Measurements from ENCODE around the gene TMEM272. TPM values are rescaled to one million over a fixed set of nuclear protein-coding genes. Genes with fewer than 3 reads are reported as not detected.
A peak's percentile ranks its signal among the peaks of the same experiment; 100 is the strongest.

TMEM272 gene
- total RNA-seq, 2 donors from 2014 or later: 1.3 to 1.7 TPM

DNA sequence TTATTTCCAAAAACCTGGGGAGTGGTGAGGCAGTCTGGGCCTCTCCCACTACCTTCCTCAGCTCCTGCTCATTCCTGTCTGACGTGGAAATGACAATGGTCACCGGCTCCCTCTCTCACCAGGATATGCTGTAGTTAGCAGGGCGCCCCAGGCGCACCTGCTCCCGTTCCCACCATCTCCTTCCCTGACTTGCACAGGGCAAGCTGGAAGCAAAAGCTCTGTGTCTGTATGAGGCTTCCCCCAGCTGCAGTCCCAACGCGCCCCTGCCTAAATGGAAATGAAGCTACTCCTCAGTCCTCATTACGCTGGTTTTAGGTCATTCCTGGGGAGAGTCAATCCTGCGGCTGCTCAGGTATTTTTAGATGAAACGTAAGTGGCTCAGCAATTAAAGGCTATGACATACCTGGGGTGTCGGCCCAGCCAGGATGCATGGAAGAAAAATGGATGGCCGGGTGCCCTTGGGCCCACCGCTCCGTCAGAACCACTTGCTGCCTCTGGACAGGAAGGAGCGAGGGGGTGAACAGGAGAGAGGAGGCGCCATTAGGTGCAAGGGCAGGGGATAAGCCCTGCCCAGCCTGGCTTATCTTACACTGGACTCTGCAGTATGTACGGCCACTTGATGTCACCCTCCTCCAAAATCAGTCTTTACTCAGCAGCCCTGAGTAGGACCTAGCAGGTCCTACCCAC is 73.4 kb downstream of the TMEM272 start:
- Mint-ChIP-seq H3K27me3 (no peaks in the 10 kb centered on the region), H3K27ac (peak overlapping the region; percentile 47), H3K4me1 (peaks cover 4% of the 10 kb centered on the region), H3K36me3 (ENCODE audit: low read depth) (peaks cover 5% of the 10 kb centered on the region), H3K4me3 (no peak overlapping the region)
- no peaks in the 10 kb centered on the region for H3K9me3 ChIP-seq (ENCODE audit: control insufficient read depth, low read length, poor library complexity, severe bottlenecking)
- ATAC-seq: no peak
- no peak for DNase-seq

DNA sequence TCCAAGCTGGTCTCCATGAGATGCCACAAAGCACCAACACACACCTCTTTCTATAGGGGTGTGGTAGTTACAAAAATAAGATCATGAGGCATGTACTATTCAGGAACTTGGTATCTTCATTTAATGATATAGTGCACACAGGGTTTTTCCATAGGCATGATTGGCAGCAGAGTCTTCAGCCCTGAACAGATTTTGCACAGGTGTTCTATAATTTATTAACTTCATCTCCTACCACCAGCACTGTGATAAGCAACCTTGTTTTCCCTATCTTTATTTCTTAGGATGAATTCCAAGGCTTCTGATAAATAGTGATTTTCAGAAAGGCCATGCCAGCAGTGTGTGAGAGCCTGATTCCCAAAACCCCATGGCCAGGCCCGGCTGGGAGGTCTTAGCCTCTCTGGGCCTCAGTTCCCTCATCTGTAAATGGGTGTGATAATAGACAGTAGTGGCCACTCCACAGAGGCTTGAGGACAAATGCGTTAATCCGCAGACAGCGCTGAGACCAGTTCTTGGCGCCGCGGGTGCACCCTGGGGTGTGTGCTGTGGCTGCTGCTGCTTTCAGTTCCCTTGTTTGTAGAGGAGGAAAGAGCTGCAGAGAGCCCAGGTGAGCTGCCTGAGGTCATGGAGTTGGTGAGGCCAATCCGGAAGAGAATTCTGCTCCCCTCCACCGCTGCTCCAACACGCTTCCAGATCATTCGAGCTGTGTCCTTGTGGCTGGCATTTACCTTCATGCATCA is 74.1 kb downstream of the TMEM272 start:
- peaks cover 6% of the 10 kb centered on the region for H3K4me1 Mint-ChIP-seq
- DNase-seq (no peak), ATAC-seq (peak; percentile 20)
- no peak overlapping the region for H3K4me3 Mint-ChIP-seq
- H3K9me3 ChIP-seq (ENCODE audit: control insufficient read depth, low read length, poor library complexity, severe bottlenecking): no peaks in the 10 kb centered on the region
- peaks cover 7% of the 10 kb centered on the region for H3K36me3 Mint-ChIP-seq (ENCODE audit: low read depth)
- H3K27me3 Mint-ChIP-seq: no peaks in the 10 kb centered on the region
- peak overlapping the region; percentile 79 for H3K27ac Mint-ChIP-seq

DNA sequence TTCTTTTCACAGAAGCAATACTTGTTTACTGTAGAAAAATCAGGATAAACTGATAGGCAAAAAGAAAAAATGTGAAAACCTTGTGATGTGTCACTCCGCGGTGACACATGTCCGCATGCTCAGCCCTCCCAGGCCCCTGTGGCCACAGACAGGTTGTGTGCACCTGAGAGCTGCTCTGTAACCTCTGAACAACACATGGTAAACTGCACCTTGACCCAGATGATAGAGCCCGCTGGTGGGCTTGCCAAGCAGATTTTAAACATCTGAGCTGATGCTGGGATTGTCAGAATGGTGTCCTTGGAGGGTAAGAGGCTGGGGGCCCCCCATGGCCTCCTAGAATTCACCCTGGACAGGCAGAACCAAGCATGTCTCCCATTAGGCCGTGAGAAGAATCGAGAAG is 74.8 kb downstream of the TMEM272 start:
- peaks cover 7% of the 10 kb centered on the region for H3K36me3 Mint-ChIP-seq (ENCODE audit: low read depth)
- no peaks in the 10 kb centered on the region for H3K27me3 Mint-ChIP-seq
- no peak for DNase-seq
- H3K4me3 Mint-ChIP-seq: no peak overlapping the region
- ATAC-seq: no peak
- H3K27ac Mint-ChIP-seq: peak overlapping the region; percentile 79
- H3K4me1 Mint-ChIP-seq: peaks cover 10% of the 10 kb centered on the region
- no peaks in the 10 kb centered on the region for H3K9me3 ChIP-seq (ENCODE audit: control insufficient read depth, low read length, poor library complexity, severe bottlenecking)

DNA sequence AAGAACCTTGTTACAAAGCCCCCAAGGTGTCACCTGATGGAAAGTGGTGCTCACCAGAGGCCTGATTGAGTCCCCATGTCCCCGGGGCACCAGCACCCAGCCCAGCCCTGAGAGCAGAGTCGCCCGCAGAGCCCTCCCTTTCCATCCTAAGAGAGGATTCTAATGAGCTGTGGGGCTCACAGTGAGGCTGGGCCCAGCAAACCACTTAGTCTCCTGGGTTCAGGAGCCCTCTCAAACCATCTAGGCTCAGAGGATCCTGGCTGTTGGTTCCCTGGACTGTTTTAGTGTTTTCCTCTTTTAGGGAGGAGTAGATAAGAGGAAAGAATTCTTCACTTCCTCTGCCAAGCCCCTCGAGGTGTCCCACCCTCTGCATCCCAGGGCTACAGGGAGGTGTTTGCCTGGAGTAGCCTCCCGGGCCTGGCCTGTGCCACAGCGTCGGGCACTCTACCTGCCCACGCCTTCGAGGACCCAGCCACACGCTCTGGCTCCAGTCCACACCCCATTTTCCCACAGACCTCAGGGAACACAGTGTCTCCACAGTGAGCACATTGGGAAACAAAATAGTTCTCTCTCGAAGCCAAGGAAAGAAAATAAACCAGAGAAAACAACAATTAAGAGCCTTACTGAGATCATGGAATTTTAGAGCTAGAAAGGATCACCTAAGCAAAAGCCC is 75.4 kb downstream of the TMEM272 start:
- H3K27me3 Mint-ChIP-seq: no peaks in the 10 kb centered on the region

GRCh38 chr13:51768976-51769375 is 76.0 kb downstream of the TMEM272 start:
- peak overlapping the region; percentile 79 for H3K27ac Mint-ChIP-seq
- no peak overlapping the region for H3K4me3 Mint-ChIP-seq
- DNase-seq: no peak
- peaks cover 7% of the 10 kb centered on the region for H3K36me3 Mint-ChIP-seq (ENCODE audit: low read depth)
- peaks cover 22% of the 10 kb centered on the region for H3K4me1 Mint-ChIP-seq
- no peaks in the 10 kb centered on the region for H3K27me3 Mint-ChIP-seq
- no peak for ATAC-seq
- no peaks in the 10 kb centered on the region for H3K9me3 ChIP-seq (ENCODE audit: control insufficient read depth, low read length, poor library complexity, severe bottlenecking)

More for the DNA sequence above, 75.4 kb downstream of the TMEM272 start:
- ATAC-seq: no peak
- H3K4me3 Mint-ChIP-seq: no peak overlapping the region
- DNase-seq: no peak
- H3K4me1 Mint-ChIP-seq: peaks cover 16% of the 10 kb centered on the region
- no peaks in the 10 kb centered on the region for H3K9me3 ChIP-seq (ENCODE audit: control insufficient read depth, low read length, poor library complexity, severe bottlenecking)
- peaks cover 7% of the 10 kb centered on the region for H3K36me3 Mint-ChIP-seq (ENCODE audit: low read depth)
- peak overlapping the region; percentile 79 for H3K27ac Mint-ChIP-seq

DNA sequence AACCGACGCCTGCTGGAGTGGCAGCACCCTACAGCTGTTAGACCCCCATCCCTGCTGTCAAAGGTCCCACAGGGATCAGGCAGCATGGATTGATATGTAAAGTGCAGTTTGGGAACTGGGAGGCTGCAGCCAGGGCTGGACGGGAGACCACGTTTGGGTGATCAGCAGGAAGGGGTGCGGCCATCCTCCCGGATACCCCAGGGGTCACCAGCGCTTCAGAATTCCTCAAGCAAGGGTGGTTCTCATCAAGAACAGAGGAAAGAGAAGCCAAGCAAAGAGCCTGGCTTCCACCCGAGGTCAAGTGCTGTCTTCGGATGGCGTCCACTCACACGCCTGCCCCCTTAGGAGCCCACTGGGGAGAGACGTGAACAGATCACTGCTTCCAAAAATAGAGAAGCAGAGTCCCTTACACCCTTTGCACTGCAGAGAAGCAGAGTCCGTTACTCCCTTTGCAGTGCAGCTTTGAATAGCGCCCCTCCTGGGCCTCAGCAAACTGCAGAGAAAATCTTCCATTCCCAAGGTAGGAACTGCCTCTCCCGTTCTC is 76.5 kb downstream of the TMEM272 start:
- peaks cover 23% of the 10 kb centered on the region for H3K4me1 Mint-ChIP-seq
- no peak for ATAC-seq
- peaks cover 7% of the 10 kb centered on the region for H3K36me3 Mint-ChIP-seq (ENCODE audit: low read depth)
- DNase-seq: no peak
- peak overlapping the region; percentile 27 for H3K27ac Mint-ChIP-seq
- no peak overlapping the region for H3K4me3 Mint-ChIP-seq
- no peaks in the 10 kb centered on the region for H3K27me3 Mint-ChIP-seq
- no peaks in the 10 kb centered on the region for H3K9me3 ChIP-seq (ENCODE audit: control insufficient read depth, low read length, poor library complexity, severe bottlenecking)

GRCh38 chr13:51767100-51767499 is 77.9 kb downstream of the TMEM272 start:
- peaks cover 30% of the 10 kb centered on the region for H3K4me1 Mint-ChIP-seq
- no peaks in the 10 kb centered on the region for H3K27me3 Mint-ChIP-seq
- ATAC-seq (no peak), DNase-seq (no peak)
- H3K9me3 ChIP-seq (ENCODE audit: control insufficient read depth, low read length, poor library complexity, severe bottlenecking): no peaks in the 10 kb centered on the region
- no peak overlapping the region for H3K4me3 Mint-ChIP-seq
- peaks cover 11% of the 10 kb centered on the region for H3K36me3 Mint-ChIP-seq (ENCODE audit: low read depth)
- peak overlapping the region; percentile 98 for H3K27ac Mint-ChIP-seq

- H3K27me3 Mint-ChIP-seq: no peaks in the 10 kb centered on the region
- H3K9me3 ChIP-seq (ENCODE audit: control insufficient read depth, low read length, poor library complexity, severe bottlenecking): no peaks in the 10 kb centered on the region
- peak overlapping the region; percentile 85 for H3K4me3 Mint-ChIP-seq
- ATAC-seq (no peak), DNase-seq (no peak)
- H3K36me3 Mint-ChIP-seq (ENCODE audit: low read depth): peaks cover 10% of the 10 kb centered on the region
- peaks cover 31% of the 10 kb centered on the region for H3K4me1 Mint-ChIP-seq
- H3K27ac Mint-ChIP-seq: peak overlapping the region; percentile 98
Measured at GRCh38 chr13:51765142-51765515, 79.8 kb downstream of the TMEM272 start.

DNA sequence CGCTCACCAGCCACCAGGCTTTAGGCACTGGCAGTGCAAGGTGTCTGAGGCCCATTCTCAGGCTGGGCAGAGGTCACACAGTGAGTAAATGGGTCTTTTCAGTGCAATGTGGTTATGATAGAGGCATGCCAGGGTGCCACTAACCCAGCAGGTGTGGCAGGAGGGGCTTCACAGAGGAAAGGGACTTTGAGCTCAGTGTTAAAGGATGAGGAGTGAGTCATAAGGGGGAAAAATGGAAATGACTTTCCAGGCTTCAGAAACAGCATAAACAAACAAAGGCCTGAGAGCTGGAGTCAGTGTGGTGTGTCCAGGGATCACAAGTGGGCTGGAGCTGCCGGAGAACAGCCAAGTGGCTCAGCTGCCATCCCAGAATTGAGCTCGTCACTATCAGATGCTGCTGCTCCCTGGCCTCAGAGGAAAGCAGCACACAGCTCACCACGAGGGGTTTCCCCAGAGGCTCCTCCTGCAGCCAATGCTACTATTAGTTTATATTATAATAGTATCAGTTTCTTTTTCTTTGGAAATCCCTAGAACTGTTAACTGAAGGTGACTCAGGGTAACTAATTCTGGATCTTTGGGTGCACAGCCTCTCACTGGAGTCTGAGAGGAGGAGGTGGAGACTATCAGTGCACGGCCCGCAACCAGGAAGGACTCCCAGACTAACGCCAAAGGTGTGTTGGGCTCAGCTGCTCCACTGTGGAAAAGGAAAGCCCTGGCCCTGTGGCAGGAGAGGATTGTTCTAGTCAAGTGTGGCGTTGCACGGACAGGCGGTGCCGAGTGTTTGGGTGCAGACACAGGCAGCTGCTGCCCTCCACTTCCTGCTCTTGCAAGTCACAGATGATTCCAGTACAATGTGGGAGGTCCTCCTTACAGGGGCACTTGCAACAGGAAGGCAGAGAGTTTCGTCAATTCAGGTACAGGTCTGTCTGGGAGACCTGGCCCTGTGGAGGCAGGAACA is 80.5 kb downstream of the TMEM272 start:
- ATAC-seq (peak; percentile 95), DNase-seq (peak; percentile 45 to 49 (median 47))
- H3K36me3 Mint-ChIP-seq (ENCODE audit: low read depth): peaks cover 12% of the 10 kb centered on the region
- peak overlapping the region; percentile 98 for H3K27ac Mint-ChIP-seq
- H3K27me3 Mint-ChIP-seq: no peaks in the 10 kb centered on the region
- H3K4me1 Mint-ChIP-seq: peaks cover 29% of the 10 kb centered on the region
- peak overlapping the region; percentile 85 for H3K4me3 Mint-ChIP-seq
- no peaks in the 10 kb centered on the region for H3K9me3 ChIP-seq (ENCODE audit: control insufficient read depth, low read length, poor library complexity, severe bottlenecking)

- no peaks in the 10 kb centered on the region for H3K9me3 ChIP-seq (ENCODE audit: control insufficient read depth, low read length, poor library complexity, severe bottlenecking)
- ATAC-seq (no peak), DNase-seq (no peak)
- peaks cover 29% of the 10 kb centered on the region for H3K4me1 Mint-ChIP-seq
- peaks cover 12% of the 10 kb centered on the region for H3K36me3 Mint-ChIP-seq (ENCODE audit: low read depth)
- H3K27me3 Mint-ChIP-seq: no peaks in the 10 kb centered on the region
- no peak overlapping the region for H3K4me3 Mint-ChIP-seq
- H3K27ac Mint-ChIP-seq: peak overlapping the region; percentile 98
Measured at GRCh38 chr13:51763486-51763885, 81.5 kb downstream of the TMEM272 start.

All from T-helper 17 cell (primary cell).